H9 (cell line): ENCODE results near the gene ZG16. TPM values are rescaled to one million over a fixed set of nuclear protein-coding genes. Genes with fewer than 3 reads are reported as not detected.

Experiments
- DNase-seq: peaks from one replicate; pipeline ENCODE4 v3.0.0-alpha.2; 2017
- H2AFZ ChIP-seq: one replicate; pipeline ENCODE4 v1.6.1; 2013; ENCODE audit warnings: mild to moderate bottlenecking, low read length, control low read depth, moderate library complexity
- H2AK5ac ChIP-seq: 2 replicates; pipeline ENCODE4 v1.6.1; 2013; ENCODE audit warnings: low read length, control low read depth, mixed read lengths; ENCODE audit not compliant: insufficient read length
- H2BK120ac ChIP-seq: one replicate; pipeline ENCODE4 v1.6.1; 2013; ENCODE audit warnings: low read depth, mild to moderate bottlenecking, low read length, control low read depth, inconsistent platforms; ENCODE audit not compliant: poor library complexity, severe bottlenecking
- H2BK12ac ChIP-seq: 2 replicates; pipeline ENCODE4 v1.6.1; 2013; ENCODE audit warnings: low read length, control low read depth, mixed read lengths, low read depth; ENCODE audit not compliant: insufficient read length
- H2BK15ac ChIP-seq: 2 replicates; pipeline ENCODE4 v1.6.1; 2013; ENCODE audit warnings: low read depth, low read length, control low read depth
- H2BK20ac ChIP-seq: one replicate; pipeline ENCODE4 v1.6.1; 2013; ENCODE audit warnings: low read depth, mild to moderate bottlenecking, low read length, control low read depth, inconsistent platforms; ENCODE audit not compliant: poor library complexity, severe bottlenecking
- H2BK5ac ChIP-seq: 2 replicates; pipeline ENCODE4 v1.6.1; 2013; ENCODE audit warnings: low read length, control low read depth, mixed read lengths; ENCODE audit not compliant: insufficient read length
- H3K14ac ChIP-seq: 2 replicates; pipeline ENCODE4 v1.6.1; 2013; ENCODE audit warnings: low read length, control low read depth; ENCODE audit not compliant: insufficient read depth
- H3K18ac ChIP-seq: 2 replicates; pipeline ENCODE4 v1.6.1; 2013; ENCODE audit warnings: low read depth, mild to moderate bottlenecking, mixed read lengths, low read length, control low read depth; ENCODE audit not compliant: insufficient read length
- H3K23ac ChIP-seq: 2 replicates; pipeline ENCODE4 v1.6.1; 2013; ENCODE audit warnings: low read length, control low read depth, mixed read lengths, low read depth; ENCODE audit not compliant: insufficient read length
- H3K23me2 ChIP-seq: 2 replicates; pipeline ENCODE4 v1.6.1; 2013; ENCODE audit warnings: low read depth, mild to moderate bottlenecking, mixed read lengths, low read length, control low read depth; ENCODE audit not compliant: insufficient read length, poor library complexity, severe bottlenecking
- H3K27ac ChIP-seq: 2 replicates; pipeline ENCODE4 v1.5.1; 2013; ENCODE audit warnings: low read length, control low read depth, mixed read lengths, low read depth; ENCODE audit not compliant: insufficient read length
- H3K27me3 ChIP-seq: 2 replicates; pipeline ENCODE4 v1.6.1; 2013; ENCODE audit warnings: low read length, control low read depth, inconsistent platforms; ENCODE audit not compliant: insufficient read depth
- H3K4ac ChIP-seq: 2 replicates; pipeline ENCODE4 v1.6.1; 2013; ENCODE audit warnings: low read depth, mild to moderate bottlenecking, control low read depth, inconsistent platforms, low read length, moderate library complexity
- H3K4me1 ChIP-seq: 2 replicates; pipeline ENCODE4 v1.6.1; 2013; ENCODE audit warnings: low read length, control low read depth, inconsistent platforms; ENCODE audit not compliant: insufficient read depth
- H3K4me2 ChIP-seq: 2 replicates; pipeline ENCODE4 v1.6.1; 2013; ENCODE audit warnings: low read length, control low read depth, mixed read lengths; ENCODE audit not compliant: insufficient read length, insufficient read depth
- H3K56ac ChIP-seq: 2 replicates; pipeline ENCODE4 v1.6.1; 2013; ENCODE audit warnings: low read depth, mild to moderate bottlenecking, mixed read lengths, low read length, control low read depth; ENCODE audit not compliant: insufficient read length
- H3K79me1 ChIP-seq: 2 replicates; pipeline ENCODE4 v1.6.1; 2013; ENCODE audit warnings: low read depth, mild to moderate bottlenecking, moderate library complexity, low read length, control low read depth, inconsistent platforms; ENCODE audit not compliant: insufficient read depth, poor library complexity, severe bottlenecking
- H3K79me2 ChIP-seq: 2 replicates; pipeline ENCODE4 v1.6.1; 2013; ENCODE audit warnings: low read length, control low read depth, inconsistent platforms; ENCODE audit not compliant: insufficient read depth
- H3K9ac ChIP-seq: 2 replicates; pipeline ENCODE4 v1.6.1; 2013; ENCODE audit warnings: low read length, control low read depth, mixed read lengths; ENCODE audit not compliant: insufficient read length; ENCODE audit errors: extremely low read depth
- H3K9me3 ChIP-seq: one replicate; pipeline ENCODE4 v1.6.1; 2013; ENCODE audit warnings: low read depth, low read length, inconsistent platforms; ENCODE audit not compliant: control insufficient read depth
- H3T11ph ChIP-seq: one replicate; pipeline ENCODE4 v1.6.1; 2013; ENCODE audit warnings: mild to moderate bottlenecking, low read length, control low read depth, inconsistent platforms
- H4K20me1 ChIP-seq: one replicate; pipeline ENCODE4 v1.6.1; 2013; ENCODE audit not compliant: control insufficient read depth, insufficient read length, insufficient read depth
- H4K5ac ChIP-seq: 2 replicates; pipeline ENCODE4 v1.6.1; 2013; ENCODE audit warnings: low read depth, mild to moderate bottlenecking, mixed read lengths, low read length, control low read depth; ENCODE audit not compliant: insufficient read length
- H4K8ac ChIP-seq: replicated peaks from 2 replicates; pipeline ENCODE4 v1.6.1; 2013; ENCODE audit warnings: low read length, control low read depth, mixed read lengths, low read depth; ENCODE audit not compliant: insufficient read length
- H4K91ac ChIP-seq: 2 replicates; pipeline ENCODE4 v1.6.1; 2013; ENCODE audit warnings: low read depth, mild to moderate bottlenecking, moderate library complexity, mixed read lengths, low read length, control low read depth; ENCODE audit not compliant: insufficient read length
- H3K27ac Mint-ChIP-seq, 3 experiments: 2 replicates in 2 of 3; 3 replicates in 1 of 3; pipeline ENCODE4 v1.8.0; 2020 to 2021; ENCODE audit warnings: mixed read lengths in 3 of 3, mild to moderate bottlenecking in 1 of 3, moderate library complexity in 1 of 3
- H3K27me3 Mint-ChIP-seq: 2 replicates; pipeline ENCODE4 v1.8.0; 2021; ENCODE audit warnings: low read depth, mild to moderate bottlenecking, moderate library complexity, mixed read lengths
- H3K36me3 Mint-ChIP-seq, 3 experiments: 2 replicates in 2 of 3; 3 replicates in 1 of 3; pipeline ENCODE4 v1.8.0; 2020 to 2021; ENCODE audit warnings: low read depth in 3 of 3, mixed read lengths in 3 of 3; ENCODE audit not compliant: insufficient read depth in 1 of 3
- H3K4me1 Mint-ChIP-seq, 2 experiments: 2 replicates each; pipeline ENCODE4 v1.8.0; 2020; ENCODE audit warnings: mixed read lengths in 2 of 2
- H3K4me3 Mint-ChIP-seq, 2 experiments: 2 replicates in 1 of 2; 3 replicates in 1 of 2; pipeline ENCODE4 v1.8.0; 2020 to 2021; ENCODE audit warnings: mild to moderate bottlenecking in 2 of 2, mixed read lengths in 2 of 2, moderate library complexity in 1 of 2
- H3K9me3 Mint-ChIP-seq, 2 experiments: 2 replicates in 1 of 2; 3 replicates in 1 of 2; pipeline ENCODE4 v1.8.0; 2020; ENCODE audit warnings: mild to moderate bottlenecking in 2 of 2, mixed read lengths in 2 of 2, moderate library complexity in 1 of 2
- CTCF ChIP-seq: fragments of 200-600 bp; sonication (generic); conservative IDR thresholded peaks from 3 replicates; pipeline ENCODE4 v1.8.0; 2021; ENCODE audit warnings: antibody characterized with exemption, mild to moderate bottlenecking
- WGBS: extraction: QIAGEN DNeasy Blood & Tissue Kit; methylation state at CpG from one replicate; pipeline ENCODE4 v1.1.7; 2013; ENCODE audit warnings: missing lambda C conversion rate, low lambda C conversion rate, mixed read lengths; ENCODE audit not compliant: insufficient read length; ENCODE audit errors: extremely low coverage; 5-methylcytosine and 5-hydroxymethylcytosine counted together
- long read RNA-seq: library from polyadenylated mRNA; unstranded; transcript quantifications from one replicate; pipeline ENCODE4 v2.0.0, GENCODE V29; 2020
- total RNA-seq: library from RNA; stranded (reverse); gene quantifications from 2 replicates; pipeline ENCODE4 v1.2.1, GENCODE V29; 2021

Gene ZG16
- not detected in 2 replicates for total RNA-seq
- long read RNA-seq = 0 reads

GRCh38 chr16:29777576-29778350, at the start of gene ZG16:
TSS of gene ZG16 (plus strand) at chr16:29778256. CDS start at chr16:29779267, 1,011 bp downstream.
- Mint-ChIP-seq H3K4me3 (no peak within 1 kb of the TSS; a peak in 1 of 5 replicates), H3K27ac (no peak within 1 kb of the TSS), H3K9me3 (no peaks in the 10 kb centered on the region), H3K36me3 (no peaks in the 10 kb centered on the region), H3K4me1 (peaks cover 10 to 16% of the 10 kb centered on the region in 2 experiments; a peak in 3 of 4 replicates), H3K27me3 (peaks cover 38% of the 10 kb centered on the region)
- Histone ChIP-seq H3K9me3 (no peaks in the 10 kb centered on the region), H2BK15ac (no peak within 1 kb of the TSS), H2AFZ (no peak within 1 kb of the TSS), H3K4ac (no peak within 1 kb of the TSS), H3K23me2 (no peaks in the 10 kb centered on the region), H2BK20ac (no peak within 1 kb of the TSS), H2BK12ac (no peak within 1 kb of the TSS), H2BK5ac (no peak within 1 kb of the TSS), H3K23ac (no peak within 1 kb of the TSS), H3K27ac (no peak within 1 kb of the TSS), H3T11ph (no peak within 1 kb of the TSS), H3K14ac (no peak within 1 kb of the TSS), H3K56ac (no peak within 1 kb of the TSS), H4K20me1 (no peaks in the 10 kb centered on the region), H3K79me2 (no peaks in the 10 kb centered on the region), H3K4me1 (no peaks in the 10 kb centered on the region), H3K4me2 (no peak within 1 kb of the TSS), H3K79me1 (no peaks in the 10 kb centered on the region), H4K5ac (no peak within 1 kb of the TSS), H3K9ac (no peak within 1 kb of the TSS), H2AK5ac (no peak within 1 kb of the TSS), H4K91ac (no peak within 1 kb of the TSS), H3K27me3 (no peaks in the 10 kb centered on the region; the same call in 1 of the 2 replicates), H4K8ac (no peak within 1 kb of the TSS), H3K18ac (no peak within 1 kb of the TSS), H2BK120ac (no peak within 1 kb of the TSS)
- no peak for DNase-seq
- no CpG with 5 or more reads among the region's 10 CpGs for WGBS
- TF ChIP-seq CTCF = no peak
